AG04449 (cell line): ENCODE data around the gene TMUB2.
"Not testable (repeated sequence)": the region's sequence is repeated elsewhere in the genome, so short reads cannot be mapped to it uniquely, and the experiment has no call there.

Experiments
- CTCF ChIA-PET: fragments of 350-600 bp; formaldehyde crosslinking; extraction: SDS; loops from one replicate; lab custom pipeline; 2021; ENCODE audit warnings: antibody characterized with exemption; lab: Yijun Ruan, JAX
- POLR2A ChIA-PET: fragments of 400-600, 350-600 bp; formaldehyde crosslinking; extraction: SDS; loops from one replicate; lab custom pipeline; 2020; ENCODE audit warnings: antibody characterized with exemption, inconsistent platforms; lab: Yijun Ruan, JAX
- DNase-seq: peaks from one replicate; pipeline ENCODE4 v3.0.0-alpha.2; 2010; ENCODE audit warnings: low read depth, low spot score
- H3K4me3 ChIP-seq: 2 replicates; pipeline ENCODE4 v1.5.1; 2011; ENCODE audit warnings: low read depth, mild to moderate bottlenecking, control low read depth, low read length
- CTCF ChIP-seq: IDR thresholded peaks from one replicate; pipeline ENCODE4 v1.5.1; 2011; ENCODE audit warnings: mild to moderate bottlenecking, moderate library complexity, low read length, control low read depth, inconsistent platforms; ENCODE audit not compliant: insufficient read depth; ENCODE audit errors: missing control alignments

Gene TMUB2

GRCh38 chr17:44233582-44233981, 46.8 kb downstream of the TMUB2 start:
- CTCF ChIA-PET, result no interaction called here
- DNase-seq, result no peak
- H3K4me3 ChIP-seq, result no peak overlapping the region
- POLR2A ChIA-PET, result no interaction called here
- no peak for TF ChIP-seq CTCF

GRCh38 chr17:44235583-44235936, 48.8 kb downstream of the TMUB2 start:
- TF ChIP-seq CTCF, result no peak
- DNase-seq, result no peak
- POLR2A ChIA-PET, result no interaction called here
- CTCF ChIA-PET, result no interaction called here
- no peak overlapping the region for H3K4me3 ChIP-seq

GRCh38 chr17:44236444-44236991, 49.7 kb downstream of the TMUB2 start:
- no peak for TF ChIP-seq CTCF
- no peak for DNase-seq
- POLR2A ChIA-PET, result no interaction called here
- H3K4me3 ChIP-seq, result no peak overlapping the region
- CTCF ChIA-PET, result no interaction called here

- POLR2A ChIA-PET, H3K4me3 ChIP-seq, CTCF ChIA-PET, DNase-seq: not testable (repeated sequence)
Measured at GRCh38 chr17:44237886-44238285, 51.1 kb downstream of the TMUB2 start.

GRCh38 chr17:44241106-44241624, 54.4 kb downstream of the TMUB2 start:
- ChIA-PET CTCF (no interaction called here), POLR2A (no interaction called here)
- DNase-seq, result no peak

More at GRCh38 chr17:44241106-44241624, 54.4 kb downstream of the TMUB2 start:
- no peak for TF ChIP-seq CTCF
- H3K4me3 ChIP-seq, result no peak overlapping the region
